ENCODE data around the gene RPS6KA2. TPM values are rescaled to one million over a fixed set of nuclear protein-coding genes. Genes with fewer than 3 reads are reported as not detected.
"Not testable (repeated sequence)": the region's sequence is repeated elsewhere in the genome, so short reads cannot be mapped to it uniquely, and the experiment has no call there.

Gene RPS6KA2
- polyA plus RNA-seq, 2 donors, result 5.7 to 8.7 TPM

GRCh38 chr6:166410426-166410935, 216.6 kb downstream of the RPS6KA2 start:
- Histone ChIP-seq H3K36me3 (ENCODE audit: control insufficient read depth in 2 of 2, insufficient read depth in 2 of 2, low read length in 1 of 2) (peaks cover 0 to 8% of the 10 kb centered on the region in 2 donors), H3K4me1 (ENCODE audit: control insufficient read depth in 2 of 2, insufficient read depth in 2 of 2, low read length in 1 of 2) (peaks cover 0 to under 1% of the 10 kb centered on the region in 2 donors), H3K9me3 (ENCODE audit: control insufficient read depth in 2 of 2, insufficient read depth in 1 of 2, low read depth in 1 of 2, low read length in 1 of 2) (no peaks in the 10 kb centered on the region), H3K4me3 (ENCODE audit: low read depth in 1 of 2, low read length in 2 of 2) (no peak overlapping the region), H3K27ac (ENCODE audit: low read depth in 2 of 2, low read length in 1 of 2) (no peak overlapping the region), H3K27me3 (ENCODE audit: control insufficient read depth in 1 of 2, insufficient read depth in 2 of 2, low read length in 2 of 2) (no peaks in the 10 kb centered on the region)
- WGBS, 2 donors, result 65 to 74% methylated on average over 10 of the region's 10 CpGs

GRCh38 chr6:166408936-166409755, 217.9 kb downstream of the RPS6KA2 start:
- no peak overlapping the region for H3K27ac ChIP-seq (ENCODE audit: low read depth in 2 of 2, low read length in 1 of 2)
- H3K4me1 ChIP-seq (ENCODE audit: control insufficient read depth in 2 of 2, insufficient read depth in 2 of 2, low read length in 1 of 2), result no peaks in the 10 kb centered on the region
- H3K4me3 ChIP-seq (ENCODE audit: low read depth in 1 of 2, low read length in 2 of 2), result no peak overlapping the region
- H3K36me3 ChIP-seq (ENCODE audit: control insufficient read depth in 2 of 2, insufficient read depth in 2 of 2, low read length in 1 of 2), result peaks cover 0 to 8% of the 10 kb centered on the region in 2 donors
- 69 to 80% methylated on average over 22 of the region's 22 CpGs for WGBS, 2 donors
- H3K27me3 ChIP-seq (ENCODE audit: control insufficient read depth in 1 of 2, insufficient read depth in 2 of 2, low read length in 2 of 2), result no peaks in the 10 kb centered on the region
- H3K9me3 ChIP-seq (ENCODE audit: control insufficient read depth in 2 of 2, insufficient read depth in 1 of 2, low read depth in 1 of 2, low read length in 1 of 2), result no peaks in the 10 kb centered on the region

- H3K4me1 ChIP-seq (ENCODE audit: control insufficient read depth in 2 of 2, insufficient read depth in 2 of 2, low read length in 1 of 2), result no peaks in the 10 kb centered on the region
- no peak overlapping the region for H3K27ac ChIP-seq (ENCODE audit: low read depth in 2 of 2, low read length in 1 of 2)
- 81 to 87% methylated on average over 12 of the region's 12 CpGs for WGBS, 2 donors
- H3K9me3 ChIP-seq (ENCODE audit: control insufficient read depth in 2 of 2, insufficient read depth in 1 of 2, low read depth in 1 of 2, low read length in 1 of 2), result no peaks in the 10 kb centered on the region
- no peaks in the 10 kb centered on the region for H3K27me3 ChIP-seq (ENCODE audit: control insufficient read depth in 1 of 2, insufficient read depth in 2 of 2, low read length in 2 of 2)
- no peaks in the 10 kb centered on the region for H3K36me3 ChIP-seq (ENCODE audit: control insufficient read depth in 2 of 2, insufficient read depth in 2 of 2, low read length in 1 of 2)
- no peak overlapping the region for H3K4me3 ChIP-seq (ENCODE audit: low read depth in 1 of 2, low read length in 2 of 2)
These were observed 220.9 kb downstream of the RPS6KA2 start for GRCh38 chr6:166406197-166406596.

- H3K36me3 ChIP-seq (ENCODE audit: control insufficient read depth in 2 of 2, insufficient read depth in 2 of 2, low read length in 1 of 2), result no peaks in the 10 kb centered on the region
- no peak overlapping the region for H3K4me3 ChIP-seq (ENCODE audit: low read depth in 1 of 2, low read length in 2 of 2)
- H3K27ac ChIP-seq (ENCODE audit: low read depth in 2 of 2, low read length in 1 of 2), result no peak overlapping the region
- no peaks in the 10 kb centered on the region for H3K9me3 ChIP-seq (ENCODE audit: control insufficient read depth in 2 of 2, insufficient read depth in 1 of 2, low read depth in 1 of 2, low read length in 1 of 2)
- H3K4me1 ChIP-seq (ENCODE audit: control insufficient read depth in 2 of 2, insufficient read depth in 2 of 2, low read length in 1 of 2), result no peaks in the 10 kb centered on the region
- WGBS, 2 donors, result 68 to 69% methylated on average over 7 of the region's 7 CpGs
- H3K27me3 ChIP-seq (ENCODE audit: control insufficient read depth in 1 of 2, insufficient read depth in 2 of 2, low read length in 2 of 2), result no peaks in the 10 kb centered on the region
These were observed 221.7 kb downstream of the RPS6KA2 start for GRCh38 chr6:166405386-166405785.

GRCh38 chr6:166402582-166403277, 224.3 kb downstream of the RPS6KA2 start:
- Histone ChIP-seq H3K36me3 (ENCODE audit: control insufficient read depth in 2 of 2, insufficient read depth in 2 of 2, low read length in 1 of 2) (no peaks in the 10 kb centered on the region), H3K4me1 (ENCODE audit: control insufficient read depth in 2 of 2, insufficient read depth in 2 of 2, low read length in 1 of 2) (no peaks in the 10 kb centered on the region), H3K4me3 (ENCODE audit: low read depth in 1 of 2, low read length in 2 of 2) (no peak overlapping the region), H3K27me3 (ENCODE audit: control insufficient read depth in 1 of 2, insufficient read depth in 2 of 2, low read length in 2 of 2) (no peaks in the 10 kb centered on the region), H3K27ac (ENCODE audit: low read depth in 2 of 2, low read length in 1 of 2) (no peak overlapping the region), H3K9me3 (ENCODE audit: control insufficient read depth in 2 of 2, insufficient read depth in 1 of 2, low read depth in 1 of 2, low read length in 1 of 2) (no peaks in the 10 kb centered on the region)
- WGBS, 2 donors, result 58 to 59% methylated on average over 6 of the region's 6 CpGs

GRCh38 chr6:166400649-166401250, 226.3 kb downstream of the RPS6KA2 start:
- not testable (repeated sequence) for H3K36me3 ChIP-seq (ENCODE audit: control insufficient read depth in 2 of 2, insufficient read depth in 2 of 2, low read length in 1 of 2); H3K27me3 ChIP-seq (ENCODE audit: control insufficient read depth in 1 of 2, insufficient read depth in 2 of 2, low read length in 2 of 2); H3K4me1 ChIP-seq (ENCODE audit: control insufficient read depth in 2 of 2, insufficient read depth in 2 of 2, low read length in 1 of 2); H3K4me3 ChIP-seq (ENCODE audit: low read depth in 1 of 2, low read length in 2 of 2); H3K9me3 ChIP-seq (ENCODE audit: control insufficient read depth in 2 of 2, insufficient read depth in 1 of 2, low read depth in 1 of 2, low read length in 1 of 2); H3K27ac ChIP-seq (ENCODE audit: low read depth in 2 of 2, low read length in 1 of 2)
- WGBS, 2 donors, result 23 to 25% methylated on average over 16 of the region's 16 CpGs

- H3K4me1 ChIP-seq (ENCODE audit: control insufficient read depth in 2 of 2, insufficient read depth in 2 of 2, low read length in 1 of 2), result no peaks in the 10 kb centered on the region
- 80 to 81% methylated on average over 2 of the region's 2 CpGs for WGBS, 2 donors
- no peaks in the 10 kb centered on the region for H3K9me3 ChIP-seq (ENCODE audit: control insufficient read depth in 2 of 2, insufficient read depth in 1 of 2, low read depth in 1 of 2, low read length in 1 of 2)
These were observed 226.9 kb downstream of the RPS6KA2 start for GRCh38 chr6:166400181-166400580.

GRCh38 chr6:166398348-166398747, 228.7 kb downstream of the RPS6KA2 start:
- Histone ChIP-seq H3K9me3 (ENCODE audit: control insufficient read depth in 2 of 2, insufficient read depth in 1 of 2, low read depth in 1 of 2, low read length in 1 of 2) (no peaks in the 10 kb centered on the region), H3K4me3 (ENCODE audit: low read depth in 1 of 2, low read length in 2 of 2) (no peak overlapping the region), H3K27me3 (ENCODE audit: control insufficient read depth in 1 of 2, insufficient read depth in 2 of 2, low read length in 2 of 2) (no peaks in the 10 kb centered on the region), H3K36me3 (ENCODE audit: control insufficient read depth in 2 of 2, insufficient read depth in 2 of 2, low read length in 1 of 2) (no peaks in the 10 kb centered on the region), H3K27ac (ENCODE audit: low read depth in 2 of 2, low read length in 1 of 2) (no peak overlapping the region), H3K4me1 (ENCODE audit: control insufficient read depth in 2 of 2, insufficient read depth in 2 of 2, low read length in 1 of 2) (no peaks in the 10 kb centered on the region)
- 81 to 85% methylated on average over 3 of the region's 3 CpGs for WGBS, 2 donors

More at GRCh38 chr6:166400181-166400580, 226.9 kb downstream of the RPS6KA2 start:
- Histone ChIP-seq H3K4me3 (ENCODE audit: low read depth in 1 of 2, low read length in 2 of 2) (no peak overlapping the region), H3K27ac (ENCODE audit: low read depth in 2 of 2, low read length in 1 of 2) (no peak overlapping the region), H3K27me3 (ENCODE audit: control insufficient read depth in 1 of 2, insufficient read depth in 2 of 2, low read length in 2 of 2) (no peaks in the 10 kb centered on the region), H3K36me3 (ENCODE audit: control insufficient read depth in 2 of 2, insufficient read depth in 2 of 2, low read length in 1 of 2) (no peaks in the 10 kb centered on the region)

GRCh38 chr6:166397849-166398248, 229.2 kb downstream of the RPS6KA2 start:
- 87 to 88% methylated on average over 4 of the region's 4 CpGs for WGBS, 2 donors
- Histone ChIP-seq H3K4me1 (ENCODE audit: control insufficient read depth in 2 of 2, insufficient read depth in 2 of 2, low read length in 1 of 2) (no peaks in the 10 kb centered on the region), H3K27ac (ENCODE audit: low read depth in 2 of 2, low read length in 1 of 2) (no peak overlapping the region), H3K4me3 (ENCODE audit: low read depth in 1 of 2, low read length in 2 of 2) (no peak overlapping the region), H3K9me3 (ENCODE audit: control insufficient read depth in 2 of 2, insufficient read depth in 1 of 2, low read depth in 1 of 2, low read length in 1 of 2) (no peaks in the 10 kb centered on the region), H3K27me3 (ENCODE audit: control insufficient read depth in 1 of 2, insufficient read depth in 2 of 2, low read length in 2 of 2) (no peaks in the 10 kb centered on the region), H3K36me3 (ENCODE audit: control insufficient read depth in 2 of 2, insufficient read depth in 2 of 2, low read length in 1 of 2) (no peaks in the 10 kb centered on the region)
